Mesothelial cell of epicardium (in vitro differentiated cells): ENCODE data around the gene MTCL1. TPM values are rescaled to one million over a fixed set of nuclear protein-coding genes. Genes with fewer than 3 reads are reported as not detected.

Source experiments
- DNase-seq, 2 experiments: peaks; one replicate each; pipeline ENCODE4 v3.0.0; 2021; ENCODE audit warnings: low spot score in 2 of 2; ENCODE audit not compliant: unreplicated experiment in 2 of 2
- H3K27ac Mint-ChIP-seq: 2 replicates; pipeline ENCODE4 v1.8.0; 2021; ENCODE audit warnings: mixed read lengths
- H3K27me3 Mint-ChIP-seq: 2 replicates; pipeline ENCODE4 v1.8.0; 2021; ENCODE audit warnings: low read depth, mixed read lengths
- H3K36me3 Mint-ChIP-seq: 2 replicates; pipeline ENCODE4 v1.8.0; 2021; ENCODE audit warnings: mixed read lengths
- H3K4me1 Mint-ChIP-seq: 2 replicates; pipeline ENCODE4 v1.8.0; 2021; ENCODE audit warnings: mixed read lengths
- H3K4me3 Mint-ChIP-seq: 2 replicates; pipeline ENCODE4 v1.8.0; 2021; ENCODE audit warnings: mild to moderate bottlenecking, moderate library complexity, mixed read lengths
- H3K9me3 Mint-ChIP-seq: 2 replicates; pipeline ENCODE4 v1.8.0; 2021; ENCODE audit warnings: mixed read lengths
- total RNA-seq: library from RNA; stranded (reverse); gene quantifications from 3 replicates; pipeline ENCODE4 v1.2.1, GENCODE V29; 2021
- TF ChIP-seq, protein P1 (sequence below): fragments of 200-600 bp; sonication (generic); IDR thresholded peaks from one replicate; pipeline ENCODE4 v1.5.0; 2021; ENCODE audit warnings: antibody characterized with exemption; ENCODE audit not compliant: unreplicated experiment

The MTCL1 gene
- 24.0 to 26.2 TPM (median 24.7 TPM) in 3 replicates for total RNA-seq

DNA sequence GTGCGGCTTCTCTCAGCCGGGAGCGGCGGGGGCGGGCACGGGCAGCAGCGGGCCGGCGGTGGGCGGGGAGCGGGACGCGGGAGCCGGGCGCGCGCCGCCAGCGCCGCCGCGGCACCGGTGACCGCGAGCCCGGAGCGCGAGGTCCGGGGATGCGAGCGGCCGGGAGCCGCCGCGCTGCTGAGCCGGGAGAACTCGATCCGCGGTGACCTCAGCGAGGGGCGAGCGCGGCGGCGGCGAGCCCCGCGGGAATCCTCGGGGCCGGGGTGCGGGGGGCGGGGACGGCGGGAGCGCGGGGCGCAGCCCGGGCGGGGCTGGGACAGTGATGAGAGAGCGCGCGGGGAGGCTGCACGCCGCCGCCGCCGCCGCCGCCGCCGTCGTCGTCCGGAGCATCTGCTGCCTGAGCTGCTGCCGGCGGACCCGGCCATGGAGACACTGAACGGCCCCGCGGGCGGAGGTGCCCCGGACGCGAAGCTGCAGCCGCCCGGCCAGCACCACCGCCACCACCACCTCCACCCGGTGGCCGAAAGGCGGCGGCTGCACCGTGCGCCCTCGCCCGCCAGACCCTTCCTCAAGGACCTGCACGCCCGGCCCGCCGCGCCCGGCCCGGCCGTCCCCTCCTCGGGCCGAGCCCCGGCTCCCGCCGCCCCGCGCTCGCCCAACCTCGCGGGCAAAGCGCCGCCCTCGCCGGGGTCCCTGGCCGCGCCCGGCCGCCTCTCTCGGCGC is at the start of gene MTCL1:
MTCL1 (plus strand) TSS at position 319 of the 723 bp plus-strand sequence; CDS start at position 424, 105 bp downstream.
- H3K27me3 Mint-ChIP-seq: peaks cover 33% of the 10 kb centered on the region
- TF ChIP-seq, protein P1, sequence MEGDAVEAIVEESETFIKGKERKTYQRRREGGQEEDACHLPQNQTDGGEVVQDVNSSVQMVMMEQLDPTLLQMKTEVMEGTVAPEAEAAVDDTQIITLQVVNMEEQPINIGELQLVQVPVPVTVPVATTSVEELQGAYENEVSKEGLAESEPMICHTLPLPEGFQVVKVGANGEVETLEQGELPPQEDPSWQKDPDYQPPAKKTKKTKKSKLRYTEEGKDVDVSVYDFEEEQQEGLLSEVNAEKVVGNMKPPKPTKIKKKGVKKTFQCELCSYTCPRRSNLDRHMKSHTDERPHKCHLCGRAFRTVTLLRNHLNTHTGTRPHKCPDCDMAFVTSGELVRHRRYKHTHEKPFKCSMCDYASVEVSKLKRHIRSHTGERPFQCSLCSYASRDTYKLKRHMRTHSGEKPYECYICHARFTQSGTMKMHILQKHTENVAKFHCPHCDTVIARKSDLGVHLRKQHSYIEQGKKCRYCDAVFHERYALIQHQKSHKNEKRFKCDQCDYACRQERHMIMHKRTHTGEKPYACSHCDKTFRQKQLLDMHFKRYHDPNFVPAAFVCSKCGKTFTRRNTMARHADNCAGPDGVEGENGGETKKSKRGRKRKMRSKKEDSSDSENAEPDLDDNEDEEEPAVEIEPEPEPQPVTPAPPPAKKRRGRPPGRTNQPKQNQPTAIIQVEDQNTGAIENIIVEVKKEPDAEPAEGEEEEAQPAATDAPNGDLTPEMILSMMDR: no peak
- H3K36me3 Mint-ChIP-seq: no peaks in the 10 kb centered on the region
- peak within 1 kb of the TSS; percentile 85 for H3K4me3 Mint-ChIP-seq
- peaks cover 25% of the 10 kb centered on the region for H3K4me1 Mint-ChIP-seq
- H3K9me3 Mint-ChIP-seq: no peaks in the 10 kb centered on the region
- peak within 1 kb of the TSS; percentile 64 for H3K27ac Mint-ChIP-seq
- DNase-seq: peak in 1 of 2 experiments; percentile 53

DNA sequence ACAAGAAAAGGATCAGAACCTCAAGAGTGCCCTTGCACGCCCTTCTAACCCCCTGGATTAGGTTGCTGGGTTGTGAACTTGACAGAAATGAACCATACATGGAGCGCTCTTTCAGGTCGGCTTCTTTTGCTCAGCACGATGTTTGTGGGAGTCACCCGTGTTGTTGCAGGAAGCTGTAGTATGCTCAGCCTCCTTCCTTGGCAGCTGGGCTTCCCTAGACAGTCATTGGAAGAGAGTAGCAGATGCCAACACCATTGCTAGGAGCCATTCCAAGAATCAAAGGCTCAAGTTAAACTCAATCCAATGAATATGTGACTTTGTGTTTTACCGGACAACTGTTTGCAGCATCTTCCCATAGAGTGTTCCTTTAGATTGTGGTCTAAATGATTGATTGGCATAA is 49.1 kb upstream of the MTCL1 start:
- peaks cover 31% of the 10 kb centered on the region for H3K27me3 Mint-ChIP-seq
- TF ChIP-seq, protein P1: no peak
- H3K36me3 Mint-ChIP-seq: no peaks in the 10 kb centered on the region
- no peak overlapping the region for H3K27ac Mint-ChIP-seq
- DNase-seq: no peak
- H3K4me1 Mint-ChIP-seq: no peaks in the 10 kb centered on the region
- no peaks in the 10 kb centered on the region for H3K9me3 Mint-ChIP-seq
- no peak overlapping the region for H3K4me3 Mint-ChIP-seq

DNA sequence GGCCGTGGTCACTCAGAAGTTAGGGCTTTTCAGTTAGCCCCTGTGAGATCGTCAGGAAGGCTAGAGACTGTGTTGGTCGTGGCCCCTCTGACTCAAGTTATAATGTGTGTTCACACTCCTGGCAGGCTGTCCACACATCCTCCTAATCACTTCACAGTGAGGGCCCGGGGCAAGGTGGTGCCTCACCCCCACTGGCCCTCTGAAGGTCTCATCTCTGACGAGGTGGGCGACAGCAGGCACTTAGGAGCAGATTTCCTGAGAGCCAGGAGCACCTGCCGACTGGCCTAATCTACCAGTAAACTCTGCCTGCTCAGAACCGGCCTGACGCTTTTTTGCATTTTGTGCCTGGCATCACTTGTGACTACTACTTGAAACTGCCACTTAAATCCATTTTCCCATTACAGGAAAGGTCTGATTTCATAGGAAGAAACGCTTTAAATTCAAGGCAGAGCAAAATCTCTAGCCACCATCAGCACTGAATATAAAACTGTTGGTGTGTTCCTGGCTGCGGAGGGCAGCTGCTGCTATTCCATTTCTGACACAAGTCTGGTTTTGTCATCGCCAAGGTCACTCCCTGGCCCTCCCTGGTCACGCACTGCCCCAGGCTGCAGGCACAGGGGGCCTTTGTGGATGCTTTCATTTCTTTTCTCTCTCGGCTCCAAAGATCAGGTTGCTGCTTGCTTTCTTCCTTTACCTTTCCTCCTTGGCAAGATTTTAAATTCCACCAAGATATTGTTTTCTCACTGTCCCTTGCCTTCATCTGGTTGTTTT is 48.1 kb upstream of the MTCL1 start:
- H3K27ac Mint-ChIP-seq: no peak overlapping the region
- no peaks in the 10 kb centered on the region for H3K4me1 Mint-ChIP-seq
- no peak overlapping the region for H3K4me3 Mint-ChIP-seq
- H3K27me3 Mint-ChIP-seq: peaks cover 33% of the 10 kb centered on the region
- TF ChIP-seq, protein P1: no peak
- H3K9me3 Mint-ChIP-seq: no peaks in the 10 kb centered on the region
- no peak for DNase-seq
- no peaks in the 10 kb centered on the region for H3K36me3 Mint-ChIP-seq

DNA sequence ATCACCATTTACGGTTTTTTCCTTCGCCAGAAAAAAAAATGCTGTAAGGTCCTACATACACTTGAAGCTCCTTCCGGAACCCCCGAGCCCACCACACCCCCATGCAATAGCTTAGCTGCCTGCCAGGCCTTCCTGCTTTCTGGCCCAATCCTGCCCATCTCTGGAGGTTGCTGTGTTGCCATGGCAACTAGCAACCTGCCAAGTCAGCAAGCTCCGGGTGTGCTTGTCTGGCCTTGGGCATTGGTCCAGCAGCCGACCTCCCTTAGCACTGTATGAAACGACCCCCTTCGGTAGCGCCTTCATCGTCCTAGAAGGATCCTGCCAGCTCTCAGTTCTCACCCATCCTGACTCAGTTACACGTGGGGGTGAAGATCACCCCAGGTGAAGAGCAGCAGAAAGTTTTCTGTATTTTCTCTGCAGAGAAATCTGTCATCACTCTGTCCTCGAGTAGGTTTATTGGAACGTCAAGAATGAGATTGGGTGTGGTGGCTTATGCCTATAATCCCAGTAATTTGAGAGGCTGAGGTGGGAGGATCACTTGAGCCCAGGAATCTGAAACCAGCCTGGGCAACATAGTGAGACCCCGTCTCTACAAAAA is 47.4 kb upstream of the MTCL1 start:
- no peak for DNase-seq
- Mint-ChIP-seq H3K36me3 (no peaks in the 10 kb centered on the region), H3K9me3 (no peaks in the 10 kb centered on the region), H3K27me3 (peaks cover 40% of the 10 kb centered on the region), H3K4me1 (no peaks in the 10 kb centered on the region), H3K27ac (no peak overlapping the region), H3K4me3 (no peak overlapping the region)
- TF ChIP-seq, protein P1: no peak

DNA sequence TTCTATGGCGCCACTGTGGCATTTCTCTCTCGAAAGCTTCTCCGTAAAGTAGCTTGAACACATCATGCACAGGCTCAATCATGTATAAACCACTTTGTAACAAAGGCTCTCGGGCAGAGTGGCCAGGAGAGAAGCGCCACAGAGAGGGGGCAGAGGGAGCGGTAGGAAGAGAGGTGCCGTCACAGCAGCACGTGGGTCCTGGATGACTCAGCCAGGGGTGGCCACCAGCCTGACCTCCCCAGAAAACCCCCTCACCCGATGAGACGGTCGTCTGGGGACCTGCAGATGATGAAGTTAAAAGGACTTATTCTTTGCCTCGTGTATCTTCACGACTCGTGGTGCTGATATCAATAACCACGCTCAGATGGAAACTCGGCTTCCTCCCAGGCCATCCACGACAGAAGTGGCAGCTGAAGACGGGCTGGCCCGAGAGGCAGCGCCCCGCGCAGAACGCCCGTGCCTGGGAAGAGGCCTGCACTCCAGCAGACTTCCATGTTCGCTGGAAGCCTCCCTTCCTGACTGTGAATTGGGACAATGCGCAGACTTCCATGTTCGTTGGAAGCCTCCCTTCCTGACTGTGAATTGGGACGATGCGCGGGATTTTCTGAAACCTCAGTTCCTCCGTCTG is 46.4 kb upstream of the MTCL1 start:
- no peaks in the 10 kb centered on the region for H3K9me3 Mint-ChIP-seq
- H3K36me3 Mint-ChIP-seq: no peaks in the 10 kb centered on the region
- H3K27ac Mint-ChIP-seq: no peak overlapping the region
- no peaks in the 10 kb centered on the region for H3K4me1 Mint-ChIP-seq
- no peak for DNase-seq
- TF ChIP-seq, protein P1: no peak
- no peak overlapping the region for H3K4me3 Mint-ChIP-seq
- H3K27me3 Mint-ChIP-seq: peaks cover 34% of the 10 kb centered on the region
